OCI-LY3 (cell line): ENCODE results near the gene TCF7.

Source experiments
- H2AFZ ChIP-seq: fragments of 200-600, 300-600 bp; shearing (Covaris generic); 2 replicates; pipeline ENCODE4 v1.6.0; 2014; ENCODE audit warnings: antibody characterized with exemption, low read depth, low read length
- H3K27ac ChIP-seq: fragments of 200-600, 300-600 bp; sonication (generic); 2 replicates; pipeline ENCODE4 v1.5.1; 2014; ENCODE audit warnings: mild to moderate bottlenecking, low read length, moderate library complexity, mixed read lengths
- H3K27me3 ChIP-seq: fragments of 200-600, 300-600 bp; sonication (generic); 2 replicates; pipeline ENCODE4 v1.6.1; 2014; ENCODE audit warnings: low read depth, low read length, mixed read lengths
- H3K36me3 ChIP-seq: fragments of 200-600, 300-600 bp; sonication (generic); replicated peaks from 2 replicates; pipeline ENCODE3; 2014; ENCODE audit warnings: low read depth, low read length, mixed read lengths
- H3K4me1 ChIP-seq: fragments of 300-600, 200-600 bp; sonication (generic); 2 replicates; pipeline ENCODE4 v1.6.1; 2014; ENCODE audit warnings: low read length, mixed read lengths
- H3K4me2 ChIP-seq: fragments of 200-600, 300-600 bp; sonication (generic); 2 replicates; pipeline ENCODE4 v1.6.1; 2014; ENCODE audit warnings: low read length, mixed read lengths
- H3K4me3 ChIP-seq: fragments of 300-600, 200-600 bp; sonication (generic); 2 replicates; pipeline ENCODE4 v1.5.1; 2014; ENCODE audit warnings: antibody characterized with exemption, mild to moderate bottlenecking, low read length, moderate library complexity
- H3K79me2 ChIP-seq: fragments of 300-600, 200-600 bp; shearing (Covaris generic); 2 replicates; pipeline ENCODE4 v1.6.1; 2014; ENCODE audit warnings: mild to moderate bottlenecking, low read length, mixed read lengths
- H3K9ac ChIP-seq: fragments of 300-600, 200-600 bp; shearing (Covaris generic); 2 replicates; pipeline ENCODE4 v1.6.0; 2014; ENCODE audit warnings: mild to moderate bottlenecking, low read length, moderate library complexity
- H3K9me3 ChIP-seq: fragments of 200-600, 300-600 bp; shearing (Covaris generic); 2 replicates; pipeline ENCODE4 v1.6.1; 2014; ENCODE audit warnings: low read length, mixed read lengths; ENCODE audit not compliant: insufficient read depth
- H4K20me1 ChIP-seq: fragments of 200-600, 300-600 bp; sonication (generic); 2 replicates; pipeline ENCODE4 v1.6.1; 2016; ENCODE audit warnings: low read length, mixed read lengths; ENCODE audit not compliant: insufficient read depth
- CTCF ChIP-seq: fragments of 200-600, 300-600 bp; sonication (generic); IDR thresholded peaks from 2 replicates; pipeline ENCODE4 v1.5.1; 2014; ENCODE audit warnings: antibody characterized with exemption, low read length, low read depth
- EZH2phosphoT487 ChIP-seq: fragments of 200-600 bp; shearing (Covaris generic); IDR thresholded peaks from 2 replicates; pipeline ENCODE4 v1.6.1; 2018; ENCODE audit warnings: antibody characterized with exemption, mixed run types, low read depth

TCF7 gene

GRCh38 chr5:134188092-134188491, 73.6 kb downstream of the TCF7 start:
- TF ChIP-seq EZH2phosphoT487 (no peak), CTCF (no peak)
- Histone ChIP-seq H3K9me3 (no peaks in the 10 kb centered on the region), H3K9ac (no peak overlapping the region), H3K36me3 (no peaks in the 10 kb centered on the region), H3K27ac (no peak overlapping the region), H3K4me1 (no peaks in the 10 kb centered on the region), H3K27me3 (no peaks in the 10 kb centered on the region), H3K79me2 (no peaks in the 10 kb centered on the region), H3K4me3 (no peak overlapping the region), H2AFZ (no peak overlapping the region), H4K20me1 (no peaks in the 10 kb centered on the region), H3K4me2 (no peak overlapping the region)

GRCh38 chr5:134189031-134189430, 74.5 kb downstream of the TCF7 start:
- no peak overlapping the region for H3K27ac ChIP-seq
- peaks cover 4% of the 10 kb centered on the region for H3K36me3 ChIP-seq
- no peak overlapping the region for H3K4me2 ChIP-seq

GRCh38 chr5:134195666-134196065, 81.2 kb downstream of the TCF7 start:
- Histone ChIP-seq H3K79me2 (no peaks in the 10 kb centered on the region), H3K4me2 (no peak overlapping the region), H3K27ac (no peak overlapping the region), H3K4me1 (no peaks in the 10 kb centered on the region), H3K27me3 (no peaks in the 10 kb centered on the region), H4K20me1 (no peaks in the 10 kb centered on the region), H3K9me3 (no peaks in the 10 kb centered on the region), H3K9ac (no peak overlapping the region), H3K4me3 (no peak overlapping the region), H2AFZ (no peak overlapping the region), H3K36me3 (peaks cover 45% of the 10 kb centered on the region)
- no peak for TF ChIP-seq EZH2phosphoT487
- TF ChIP-seq CTCF, result no peak

More at GRCh38 chr5:134189031-134189430, 74.5 kb downstream of the TCF7 start:
- Histone ChIP-seq H3K9ac (no peak overlapping the region), H3K9me3 (no peaks in the 10 kb centered on the region), H3K4me1 (no peaks in the 10 kb centered on the region), H3K4me3 (no peak overlapping the region), H3K79me2 (no peaks in the 10 kb centered on the region), H4K20me1 (no peaks in the 10 kb centered on the region), H3K27me3 (no peaks in the 10 kb centered on the region), H2AFZ (no peak overlapping the region)
- TF ChIP-seq EZH2phosphoT487 (no peak), CTCF (no peak)
